RKO (cell line): ENCODE data around the gene RBM10.
"Not testable (repeated sequence)": the region's sequence is repeated elsewhere in the genome, so short reads cannot be mapped to it uniquely, and the experiment has no call there.

Experiments used
- DNase-seq: peaks from one replicate; pipeline ENCODE4 v3.0.0-alpha.2; 2016; ENCODE audit warnings: low spot score

The RBM10 gene, protein sequence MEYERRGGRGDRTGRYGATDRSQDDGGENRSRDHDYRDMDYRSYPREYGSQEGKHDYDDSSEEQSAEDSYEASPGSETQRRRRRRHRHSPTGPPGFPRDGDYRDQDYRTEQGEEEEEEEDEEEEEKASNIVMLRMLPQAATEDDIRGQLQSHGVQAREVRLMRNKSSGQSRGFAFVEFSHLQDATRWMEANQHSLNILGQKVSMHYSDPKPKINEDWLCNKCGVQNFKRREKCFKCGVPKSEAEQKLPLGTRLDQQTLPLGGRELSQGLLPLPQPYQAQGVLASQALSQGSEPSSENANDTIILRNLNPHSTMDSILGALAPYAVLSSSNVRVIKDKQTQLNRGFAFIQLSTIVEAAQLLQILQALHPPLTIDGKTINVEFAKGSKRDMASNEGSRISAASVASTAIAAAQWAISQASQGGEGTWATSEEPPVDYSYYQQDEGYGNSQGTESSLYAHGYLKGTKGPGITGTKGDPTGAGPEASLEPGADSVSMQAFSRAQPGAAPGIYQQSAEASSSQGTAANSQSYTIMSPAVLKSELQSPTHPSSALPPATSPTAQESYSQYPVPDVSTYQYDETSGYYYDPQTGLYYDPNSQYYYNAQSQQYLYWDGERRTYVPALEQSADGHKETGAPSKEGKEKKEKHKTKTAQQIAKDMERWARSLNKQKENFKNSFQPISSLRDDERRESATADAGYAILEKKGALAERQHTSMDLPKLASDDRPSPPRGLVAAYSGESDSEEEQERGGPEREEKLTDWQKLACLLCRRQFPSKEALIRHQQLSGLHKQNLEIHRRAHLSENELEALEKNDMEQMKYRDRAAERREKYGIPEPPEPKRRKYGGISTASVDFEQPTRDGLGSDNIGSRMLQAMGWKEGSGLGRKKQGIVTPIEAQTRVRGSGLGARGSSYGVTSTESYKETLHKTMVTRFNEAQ

GRCh38 chrX:47144626-47145394 lies at the start of gene RBM10, which contains the start of gene NDUFB11:
Gene RBM10, plus strand, starts transcription at chrX:47145221. Its CDS starts 2,261 bp downstream, at chrX:47147482.
Gene NDUFB11, minus strand, starts transcription at chrX:47144702. Its CDS starts 23 bp downstream, at chrX:47144679.
- DNase-seq = peak; percentile 93

DNA sequence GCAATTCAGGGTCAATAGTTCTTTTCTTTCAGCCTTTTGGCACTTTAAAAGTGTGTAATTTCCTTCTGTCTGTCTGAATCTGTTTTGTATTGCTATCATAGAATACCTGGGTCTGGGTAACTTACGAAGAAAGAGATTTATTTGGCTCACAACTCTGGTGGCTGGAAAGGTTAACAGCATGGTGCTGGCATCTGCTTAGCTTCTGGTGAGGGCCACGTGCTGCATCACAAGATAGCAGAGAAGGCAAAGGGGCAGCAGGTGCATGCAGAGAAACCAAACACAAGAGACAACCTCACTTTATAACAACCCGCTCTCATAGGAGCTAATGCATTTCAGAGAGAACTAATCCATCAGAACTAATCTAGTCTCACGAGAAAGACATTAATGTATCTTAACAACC lies 48.0 kb upstream of the RBM10 start:
- DNase-seq = no peak

GRCh38 chrX:47098338-47099094 lies 46.5 kb upstream of the RBM10 start:
- no peak for DNase-seq

DNA sequence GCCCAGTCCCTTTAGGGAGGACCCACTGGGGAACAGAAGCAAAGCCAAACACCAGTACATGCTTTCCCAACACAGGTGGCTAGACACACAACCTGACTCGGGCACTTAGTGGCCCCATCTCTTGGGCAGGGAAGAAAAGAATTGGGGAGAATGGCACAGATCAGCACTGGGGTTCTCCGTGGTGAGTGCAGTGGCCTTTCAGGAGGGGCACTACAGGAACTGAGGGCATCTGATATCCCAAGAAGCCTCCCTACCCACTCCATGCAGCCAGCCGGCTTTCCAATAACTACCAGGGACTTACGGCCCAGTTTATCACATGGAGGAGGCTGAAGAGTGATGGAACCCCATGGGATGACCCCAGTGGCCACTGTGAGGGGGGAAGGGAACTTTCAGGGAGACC lies 43.8 kb upstream of the RBM10 start:
- no peak for DNase-seq

GRCh38 chrX:47110936-47111615 lies 33.9 kb upstream of the RBM10 start:
- not testable (repeated sequence) for DNase-seq

DNA sequence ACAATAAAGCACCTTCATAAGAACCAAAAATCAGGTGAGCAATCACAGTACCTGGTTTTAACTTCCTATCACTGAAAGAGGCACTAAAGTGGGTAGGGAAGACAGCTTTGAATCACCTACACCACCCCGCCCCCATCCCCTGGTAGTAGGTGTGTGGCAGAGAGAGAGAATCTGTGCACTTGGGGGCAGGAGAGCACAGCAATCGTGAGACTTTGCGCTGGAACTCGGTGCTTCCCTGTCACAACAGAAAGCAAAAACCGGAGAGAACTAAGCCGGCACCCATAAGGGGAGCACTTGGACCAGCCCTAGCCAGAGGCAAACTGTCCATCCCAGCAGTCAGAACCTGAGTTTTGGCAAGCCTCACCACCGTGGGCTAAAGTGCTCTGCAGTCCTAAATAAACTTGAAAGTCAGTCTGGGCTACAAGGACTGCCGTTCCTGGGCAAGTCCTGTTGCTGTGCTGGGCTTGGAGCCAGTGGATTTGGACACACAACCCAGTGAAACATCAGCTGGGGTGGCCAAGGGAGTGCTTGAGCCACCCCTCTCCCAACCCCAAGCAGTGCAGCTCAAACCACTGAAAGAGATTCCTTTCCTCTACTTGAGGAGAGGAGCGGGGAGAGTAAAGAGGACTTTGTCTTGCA lies 32.6 kb upstream of the RBM10 start:
- DNase-seq = no peak

GRCh38 chrX:47116551-47117110 lies 28.4 kb upstream of the RBM10 start:
- DNase-seq = not testable (repeated sequence)

- not testable (repeated sequence) for DNase-seq
Observed at GRCh38 chrX:47124466-47124865, 20.6 kb upstream of the RBM10 start.

DNA sequence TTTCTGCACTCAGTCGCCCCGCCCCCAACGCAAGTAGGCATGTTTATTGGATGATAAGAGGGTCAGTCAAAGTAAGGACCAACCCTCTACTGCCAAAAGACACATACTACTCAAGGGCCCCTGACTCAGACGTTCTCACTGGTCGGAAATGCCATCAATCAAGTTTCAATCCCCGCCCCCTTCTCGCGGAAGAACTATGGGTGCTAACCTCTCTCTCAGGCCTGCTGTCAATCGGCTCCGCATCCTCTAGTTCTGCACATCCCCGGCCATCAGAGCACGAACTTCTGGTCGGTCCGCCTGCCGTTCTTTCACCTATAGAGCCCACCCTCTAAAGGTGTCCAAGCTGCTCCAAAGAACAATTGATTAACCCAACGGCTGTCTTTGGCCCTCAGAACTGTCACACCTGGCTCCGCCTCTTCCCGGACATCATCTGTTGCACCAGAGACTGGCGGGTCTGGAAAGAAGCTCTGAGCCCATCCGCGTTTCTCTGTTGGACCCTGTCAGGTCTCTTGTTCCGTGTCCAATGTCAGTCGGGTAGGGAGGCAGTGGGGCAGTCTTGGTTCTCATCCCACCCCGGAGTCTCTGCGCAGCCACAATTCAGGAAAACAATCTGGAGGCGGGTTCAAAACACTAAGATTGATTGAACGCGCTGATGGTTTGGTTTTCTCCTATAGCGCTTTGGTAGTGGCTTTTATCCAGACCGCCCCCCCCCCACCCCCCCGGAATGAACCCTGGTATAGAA lies 15.7 kb upstream of the RBM10 start:
- DNase-seq = peak; percentile 95

GRCh38 chrX:47129899-47130358 lies 15.1 kb upstream of the RBM10 start:
- DNase-seq = no peak

GRCh38 chrX:47133493-47133892 lies 11.5 kb upstream of the RBM10 start:
- DNase-seq = no peak

DNA sequence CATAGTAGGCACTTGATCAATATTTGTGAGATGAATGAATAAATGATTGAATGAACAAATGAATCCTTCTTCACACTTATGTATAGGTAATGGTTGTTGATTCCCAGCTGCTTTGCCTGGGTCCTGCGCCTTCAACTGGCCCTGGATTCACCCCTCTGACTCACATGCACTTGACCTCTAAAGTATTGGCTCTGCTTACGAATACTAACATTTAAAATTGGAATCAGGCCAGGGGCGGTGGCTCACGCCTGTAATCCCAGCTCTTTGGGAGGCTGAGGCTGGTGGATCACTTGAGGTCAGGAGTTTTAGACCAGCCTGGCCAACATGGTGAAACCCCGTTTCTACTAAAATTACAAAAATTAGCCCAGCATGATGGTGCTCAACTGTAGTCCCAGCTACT lies 9.4 kb upstream of the RBM10 start:
- DNase-seq = peak; percentile 84

DNA sequence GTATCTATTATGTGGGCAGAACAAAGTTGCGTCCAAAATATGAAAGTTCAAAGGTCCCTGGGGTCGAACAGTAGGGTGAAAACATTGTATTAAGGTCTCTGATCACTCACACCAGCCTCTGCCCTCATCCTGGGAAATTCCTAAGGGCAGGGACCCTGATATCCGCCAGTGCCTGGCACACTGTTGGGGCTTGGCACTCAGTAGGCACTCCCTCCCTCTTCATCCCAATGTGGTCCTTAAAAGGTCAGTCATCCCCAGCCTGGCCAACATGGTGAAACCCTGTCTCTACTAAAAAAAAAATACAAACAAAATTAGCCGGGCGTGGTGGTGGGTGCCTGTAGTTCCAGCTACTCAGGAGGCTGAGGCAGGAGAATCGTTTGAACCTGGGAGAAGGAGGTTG lies 6.8 kb upstream of the RBM10 start:
- no peak for DNase-seq

- peak; percentile 61 for DNase-seq
Observed at GRCh38 chrX:47143894-47144625, 961 bp upstream of the RBM10 start.

GRCh38 chrX:47145395-47146120 lies 537 bp downstream of the RBM10 start:
- DNase-seq = no peak

DNA sequence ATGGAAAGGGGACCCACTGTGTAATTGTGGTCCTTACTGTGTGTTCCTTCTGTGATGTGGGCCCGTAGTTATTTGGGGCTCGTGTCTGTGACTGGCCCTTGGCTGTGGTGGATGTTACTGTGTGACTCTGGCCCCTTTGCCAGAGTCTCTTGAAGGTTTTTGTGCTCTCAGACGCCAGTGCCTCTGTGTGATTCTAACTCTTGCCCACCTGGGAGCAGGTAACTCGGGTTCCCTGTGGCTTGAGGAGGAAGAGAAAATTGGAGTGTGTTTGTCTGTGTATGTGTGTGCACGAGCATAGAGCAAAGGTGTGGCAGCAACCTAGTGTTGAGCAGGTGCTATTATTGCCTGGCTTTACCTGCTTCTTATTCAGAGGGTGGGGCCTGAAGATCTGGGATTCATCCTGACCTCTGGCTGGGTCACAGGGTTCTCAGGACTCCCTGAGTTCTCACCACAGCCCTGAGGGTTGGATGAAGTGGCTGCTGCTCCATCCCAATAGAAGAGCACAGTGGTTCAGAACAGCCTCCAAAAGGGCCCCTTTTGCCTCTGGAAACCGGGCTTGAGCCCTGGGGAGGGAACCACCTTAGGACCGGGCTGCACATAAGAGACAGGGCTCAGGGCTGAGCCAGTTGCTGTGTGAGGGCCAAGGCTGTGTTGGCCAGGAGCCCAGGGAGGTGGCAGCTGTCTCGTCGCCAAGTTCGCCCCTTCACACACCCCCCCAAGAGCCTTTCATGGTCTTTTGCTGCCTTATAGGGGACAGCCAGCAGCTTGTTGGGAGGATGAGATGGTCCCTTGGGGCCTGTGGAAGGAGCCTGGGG lies 1.3 kb downstream of the RBM10 start:
- no peak for DNase-seq
